Naive thymus-derived CD4-positive, alpha-beta T cell (primary cell): ENCODE measurements around the gene CSTPP1. TPM values are rescaled to one million over a fixed set of nuclear protein-coding genes. Genes with fewer than 3 reads are reported as not detected.

ENCODE experiments used
- ATAC-seq: fragments of 150-1000 bp; cut with Tn5 transposase; 2 replicates; pipeline ENCODE4 v1.10.0; 2021; ENCODE audit warnings: mild to moderate bottlenecking, moderate library complexity
- CTCF ChIA-PET: fragments of 350-600 bp; sonication (Branson Sonifier 250); formaldehyde crosslinking; loops from one replicate; lab custom pipeline; 2021; ENCODE audit warnings: antibody characterized with exemption; lab: Charles Lee
- POLR2A ChIA-PET: fragments of 350-600 bp; sonication (Branson Sonifier 250); formaldehyde crosslinking; loops from one replicate; lab custom pipeline; 2021; ENCODE audit warnings: antibody characterized with exemption, inconsistent platforms; lab: Charles Lee
- DNase-seq, 9 donors: peaks; one replicate each; pipeline versions ENCODE4 v3.0.0 to v3.0.0-alpha.2; 2020 to 2022; ENCODE audit warnings: mixed read lengths in 1 of 9
- H3K27ac ChIP-seq: one replicate; pipeline ENCODE4 v1.7.0; 2013; ENCODE audit warnings: mild to moderate bottlenecking, low read depth, low read length, moderate library complexity
- H3K27me3 ChIP-seq, 2 donors: one replicate each; pipeline ENCODE4 v1.7.0; 2013; ENCODE audit warnings: low read length in 2 of 2, mild to moderate bottlenecking in 2 of 2, moderate library complexity in 2 of 2; ENCODE audit not compliant: control insufficient read depth in 2 of 2, insufficient read depth in 2 of 2
- H3K36me3 ChIP-seq, 3 experiments: 1 replicate in 2 of 3; 2 replicates in 1 of 3; pipeline ENCODE4 v1.7.0; 2013; ENCODE audit warnings: low read length in 3 of 3, mild to moderate bottlenecking in 3 of 3, moderate library complexity in 1 of 3; ENCODE audit not compliant: insufficient read depth in 3 of 3, control insufficient read depth in 2 of 3
- H3K4me1 ChIP-seq, 2 donors: one replicate each; pipeline ENCODE4 v1.7.0; 2013; ENCODE audit warnings: low read length in 2 of 2, mild to moderate bottlenecking in 2 of 2, moderate library complexity in 1 of 2; ENCODE audit not compliant: control insufficient read depth in 2 of 2, insufficient read depth in 2 of 2
- H3K4me3 ChIP-seq: 2 replicates; pipeline ENCODE4 v1.7.0; 2013; ENCODE audit warnings: mild to moderate bottlenecking, low read length
- H3K9me3 ChIP-seq, 3 experiments: 1 replicate in 2 of 3; 2 replicates in 1 of 3; pipeline ENCODE4 v1.7.0; 2013; ENCODE audit warnings: low read length in 3 of 3; ENCODE audit not compliant: control insufficient read depth in 2 of 3
- H3K27ac Mint-ChIP-seq, 9 donors: one replicate each; pipeline ENCODE4 v1.8.0; 2020 to 2022; ENCODE audit warnings: mixed read lengths in 9 of 9, mild to moderate bottlenecking in 8 of 9, moderate library complexity in 5 of 9, inconsistent platforms in 2 of 9
- H3K27me3 Mint-ChIP-seq, 5 donors: one replicate each; pipeline ENCODE4 v1.8.0; 2021 to 2022; ENCODE audit warnings: mixed read lengths in 5 of 5, mild to moderate bottlenecking in 1 of 5
- H3K36me3 Mint-ChIP-seq, 5 donors: one replicate each; pipeline ENCODE4 v1.8.0; 2020 to 2022; ENCODE audit warnings: mixed read lengths in 5 of 5, mild to moderate bottlenecking in 3 of 5, inconsistent platforms in 1 of 5
- H3K4me1 Mint-ChIP-seq, 7 donors: one replicate each; pipeline ENCODE4 v1.8.0; 2020 to 2022; ENCODE audit warnings: mixed read lengths in 7 of 7, mild to moderate bottlenecking in 3 of 7, inconsistent platforms in 1 of 7
- H3K4me3 Mint-ChIP-seq, 10 donors: one replicate each; pipeline ENCODE4 v1.8.0; 2020 to 2022; ENCODE audit warnings: mild to moderate bottlenecking in 10 of 10, mixed read lengths in 10 of 10, moderate library complexity in 6 of 10, inconsistent platforms in 2 of 10
- H3K9me3 Mint-ChIP-seq, 11 donors: one replicate each; pipeline ENCODE4 v1.8.0; 2020 to 2022; ENCODE audit warnings: mixed read lengths in 11 of 11, mild to moderate bottlenecking in 4 of 11, inconsistent platforms in 1 of 11, moderate library complexity in 1 of 11
- intact Hi-C, 2 donors: fragments of 100-400 bp; cut with micrococcal nuclease; formaldehyde crosslinking; loops; one replicate each; pipeline ENCODE4 v1.15.1; 2023
- polyA plus RNA-seq, 2 donors: library from polyadenylated mRNA; unstranded; fragments of 300-500 nt; fragmentation: Illumina TruSeq; gene quantifications; one replicate each; pipeline ENCODE4 v1.2.3, GENCODE V29; 2021
- total RNA-seq, 6 experiments: library from RNA in 5 of 6; stranded (reverse) in 5 of 6; gene quantifications; 1 replicate in 5 of 6; 2 replicates in 1 of 6; pipeline ENCODE4 v1.2.3 and lab custom pipeline; 2021 to 2026

CSTPP1 gene
- total and polyA plus RNA-seq, 7 experiments from 2014 or later = 9.3 to 18.6 (median 16.1) TPM

GRCh38 chr11:46914910-46915309, 21.7 kb upstream of the CSTPP1 start:
- DNase-seq (no peak), ATAC-seq (no peak)
- H3K4me1 ChIP-seq = peaks cover 13% of the 10 kb centered on the region in 2 donors
- peaks cover 0 to 4% (median 0%) of the 10 kb centered on the region in 5 donors for H3K36me3 Mint-ChIP-seq
- H3K4me3 Mint-ChIP-seq = no peak overlapping the region
- H3K27me3 Mint-ChIP-seq = peaks cover 64 to 81% (median 71%) of the 10 kb centered on the region in 5 donors
- H3K4me1 Mint-ChIP-seq = peaks cover 20 to 29% (median 24%) of the 10 kb centered on the region in 7 donors
- H3K27me3 ChIP-seq = peaks cover 8 to 18% of the 10 kb centered on the region in 2 donors
- H3K9me3 Mint-ChIP-seq = no peaks in the 10 kb centered on the region
- ChIA-PET CTCF (interaction anchor here (0.7 kb wide), 1 partner anchor 243 kb away, joined by 3 read pairs; no protein-coding TSS in a partner anchor), POLR2A (no interaction called here)
- no peak overlapping the region for H3K27ac Mint-ChIP-seq
- no peaks in the 10 kb centered on the region for H3K36me3 ChIP-seq
- no peak overlapping the region for H3K4me3 ChIP-seq
- H3K9me3 ChIP-seq = no peaks in the 10 kb centered on the region
- H3K27ac ChIP-seq = no peak overlapping the region
- intact Hi-C loops = no loop called here

DNA sequence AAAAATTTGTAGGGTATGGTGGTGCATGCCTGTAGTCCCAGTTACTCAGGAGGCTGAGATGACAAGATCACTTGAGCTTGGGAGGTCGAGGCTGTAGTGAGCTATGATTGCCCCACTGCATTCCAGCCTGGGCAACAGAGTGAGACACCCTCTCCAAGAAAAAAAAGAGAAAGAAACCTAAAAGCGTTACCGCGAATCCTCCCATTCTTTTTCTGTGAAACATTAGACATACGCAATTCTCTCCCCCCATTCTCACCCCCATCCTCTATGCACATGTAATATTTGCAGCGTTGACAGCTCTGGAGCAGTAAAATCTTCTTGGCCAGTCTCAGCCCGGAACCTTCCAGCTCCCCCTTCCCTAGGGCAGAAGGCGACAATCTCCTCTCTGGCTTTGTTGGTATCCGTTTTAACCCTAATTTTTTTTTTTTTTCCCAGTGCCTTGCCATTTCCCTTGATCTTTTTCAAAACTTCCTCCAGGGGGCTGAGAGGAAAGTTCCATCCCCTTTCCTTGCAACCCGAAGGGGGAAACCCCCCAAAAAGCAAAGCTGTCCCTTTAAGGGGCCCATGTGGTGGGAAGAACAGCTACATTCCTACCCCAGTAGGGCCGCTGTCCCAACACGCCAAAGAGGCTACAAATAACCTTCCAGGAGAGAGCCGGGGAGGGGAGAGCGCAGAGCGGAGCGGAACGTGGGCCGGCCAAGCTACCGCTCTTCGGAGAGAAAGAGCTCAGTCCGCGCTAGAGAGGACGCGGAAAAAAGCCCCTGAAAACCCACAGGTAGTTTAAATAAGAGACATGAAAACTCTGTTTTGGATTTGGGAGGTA, 20.1 kb upstream of the CSTPP1 start:
- ATAC-seq (peak; percentile 44), DNase-seq (peak in 5 of 9 donors; percentile 6 to 29 (median 26))
- ChIA-PET POLR2A (interaction anchor here (0.6 to 1.5 kb wide), 2 partner anchors 224 to 237 kb away, joined by 3 read pairs; no protein-coding TSS in a partner anchor), CTCF (interaction anchor here (0.6 to 1.5 kb wide), 4 partner anchors 9 to 298 kb away, joined by 3 to 8 read pairs (median 4); partner anchors contain the start of gene DDB2)
- peak overlapping the region; percentile 75 to 91 (median 82) for H3K4me3 Mint-ChIP-seq
- H3K27ac ChIP-seq = no peak overlapping the region
- H3K4me1 ChIP-seq = peaks cover 13% of the 10 kb centered on the region in 2 donors
- no peaks in the 10 kb centered on the region for H3K36me3 ChIP-seq
- intact Hi-C loops = no loop called here
- peaks cover 64 to 81% (median 64%) of the 10 kb centered on the region in 5 donors for H3K27me3 Mint-ChIP-seq
- peaks cover 0 to 4% (median 0%) of the 10 kb centered on the region in 5 donors for H3K36me3 Mint-ChIP-seq
- H3K4me1 Mint-ChIP-seq = peaks cover 23 to 31% (median 25%) of the 10 kb centered on the region in 7 donors
- no peak overlapping the region for H3K27ac Mint-ChIP-seq
- no peaks in the 10 kb centered on the region for H3K9me3 ChIP-seq
- H3K9me3 Mint-ChIP-seq = peaks cover 0 to 2% (median 0%) of the 10 kb centered on the region in 11 donors
- H3K4me3 ChIP-seq = peak overlapping the region; percentile 53
- H3K27me3 ChIP-seq = peaks cover 8 to 18% of the 10 kb centered on the region in 2 donors

- H3K27me3 ChIP-seq = peaks cover 8 to 18% of the 10 kb centered on the region in 2 donors
- Mint-ChIP-seq H3K27me3 (peaks cover 60 to 76% (median 64%) of the 10 kb centered on the region in 5 donors), H3K9me3 (peaks cover 0 to 2% (median 0%) of the 10 kb centered on the region in 11 donors), H3K4me1 (peaks cover 23 to 31% (median 25%) of the 10 kb centered on the region in 7 donors), H3K36me3 (peaks cover 0 to 4% (median 0%) of the 10 kb centered on the region in 5 donors), H3K27ac (peak overlapping the region in 1 of 9 donors; percentile 38), H3K4me3 (peak overlapping the region; percentile 75 to 91 (median 83))
- POLR2A ChIA-PET = interaction anchor here (0.6 to 1.5 kb wide), 2 partner anchors 223 to 236 kb away, joined by 3 read pairs; no protein-coding TSS in a partner anchor
- H3K9me3 ChIP-seq = no peaks in the 10 kb centered on the region
- no peak overlapping the region for H3K27ac ChIP-seq
- DNase-seq = peak in 4 of 9 donors; percentile 7 to 25 (median 18)
- H3K36me3 ChIP-seq = no peaks in the 10 kb centered on the region
- CTCF ChIA-PET = interaction anchor here (0.6 to 1.5 kb wide), 3 partner anchors 224 to 297 kb away, joined by 3 to 8 read pairs (median 3); partner anchors contain the start of gene DDB2
- ATAC-seq = peak; percentile 6
- H3K4me1 ChIP-seq = peaks cover 13% of the 10 kb centered on the region in 2 donors
- peak overlapping the region; percentile 53 for H3K4me3 ChIP-seq
- intact Hi-C loops = no loop called here
Measured at GRCh38 chr11:46917109-46917761, 19.3 kb upstream of the CSTPP1 start.

DNA sequence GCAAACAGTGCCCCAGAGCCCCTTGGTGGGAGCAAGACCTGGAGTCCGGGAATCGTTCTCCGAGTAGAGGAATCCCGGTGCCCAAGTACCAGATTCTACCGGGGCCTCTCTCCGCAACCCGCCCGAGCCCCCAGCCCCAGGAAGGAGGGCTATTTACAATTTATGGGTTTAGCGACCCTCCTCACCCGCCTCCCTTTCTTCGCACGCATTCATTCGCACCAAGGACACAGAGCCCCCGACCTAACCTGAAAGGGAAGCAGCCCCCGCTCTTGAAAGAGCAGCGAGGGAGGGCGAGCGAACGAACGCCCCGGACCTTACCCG, 18.8 kb upstream of the CSTPP1 start:
- intact Hi-C loops = no loop called here
- H3K27me3 Mint-ChIP-seq = peaks cover 57 to 72% (median 59%) of the 10 kb centered on the region in 5 donors
- no peak overlapping the region for H3K27ac Mint-ChIP-seq
- peak overlapping the region; percentile 53 for H3K4me3 ChIP-seq
- no peaks in the 10 kb centered on the region for H3K9me3 ChIP-seq
- no peak for DNase-seq
- peaks cover 22 to 31% (median 25%) of the 10 kb centered on the region in 7 donors for H3K4me1 Mint-ChIP-seq
- peaks cover 0 to 2% (median 0%) of the 10 kb centered on the region in 11 donors for H3K9me3 Mint-ChIP-seq
- ChIA-PET POLR2A (interaction anchor here (1.5 kb wide), 1 partner anchor 235 kb away, joined by 3 read pairs; no protein-coding TSS in a partner anchor), CTCF (no interaction called here)
- H3K27ac ChIP-seq = no peak overlapping the region
- peaks cover 0 to 4% (median 0%) of the 10 kb centered on the region in 5 donors for H3K36me3 Mint-ChIP-seq
- no peaks in the 10 kb centered on the region for H3K36me3 ChIP-seq
- peaks cover 13% of the 10 kb centered on the region in 2 donors for H3K4me1 ChIP-seq
- ATAC-seq = no peak
- H3K4me3 Mint-ChIP-seq = peak overlapping the region; percentile 70 to 91 (median 80)
- peaks cover 8 to 18% of the 10 kb centered on the region in 2 donors for H3K27me3 ChIP-seq

- Histone ChIP-seq H3K4me3 (peak within 1 kb of the TSS; percentile 53), H3K4me1 (peaks cover 13% of the 10 kb centered on the region in 2 donors), H3K9me3 (no peaks in the 10 kb centered on the region), H3K36me3 (no peaks in the 10 kb centered on the region), H3K27ac (no peak within 1 kb of the TSS), H3K27me3 (peaks cover 8 to 18% of the 10 kb centered on the region in 2 donors)
- Mint-ChIP-seq H3K9me3 (peaks cover 0 to 2% (median 0%) of the 10 kb centered on the region in 11 donors), H3K4me3 (peak within 1 kb of the TSS; percentile 70 to 91 (median 80)), H3K36me3 (peaks cover 0 to 4% (median 0%) of the 10 kb centered on the region in 5 donors), H3K27ac (peak within 1 kb of the TSS in 2 of 9 donors; percentile 42 to 48), H3K4me1 (peaks cover 20 to 31% (median 25%) of the 10 kb centered on the region in 7 donors), H3K27me3 (peaks cover 52 to 66% (median 54%) of the 10 kb centered on the region in 5 donors)
- ChIA-PET CTCF (no interaction called here), POLR2A (no interaction called here)
- intact Hi-C loops = no loop called here
- ATAC-seq (peak; percentile 57), DNase-seq (peak in 3 of 9 donors; percentile 11 to 70 (median 25))
Measured at GRCh38 chr11:46918083-46918787, 18.3 kb upstream of the CSTPP1 start, which contains the start of gene LRP4. Gene LRP4 (minus strand): TSS chr11:46918550. CDS start chr11:46918379, 171 bp downstream.
